Mesothelial cell of epicardium (in vitro differentiated cells): ENCODE data around the gene CNOT6. TPM values are rescaled to one million over a fixed set of nuclear protein-coding genes. Genes with fewer than 3 reads are reported as not detected.

ENCODE experiments used
- DNase-seq, 2 experiments: peaks; one replicate each; pipeline ENCODE4 v3.0.0; 2021; ENCODE audit warnings: low spot score in 2 of 2; ENCODE audit not compliant: unreplicated experiment in 2 of 2
- H3K27ac Mint-ChIP-seq: 2 replicates; pipeline ENCODE4 v1.8.0; 2021; ENCODE audit warnings: mixed read lengths
- H3K27me3 Mint-ChIP-seq: 2 replicates; pipeline ENCODE4 v1.8.0; 2021; ENCODE audit warnings: low read depth, mixed read lengths
- H3K36me3 Mint-ChIP-seq: 2 replicates; pipeline ENCODE4 v1.8.0; 2021; ENCODE audit warnings: mixed read lengths
- H3K4me1 Mint-ChIP-seq: 2 replicates; pipeline ENCODE4 v1.8.0; 2021; ENCODE audit warnings: mixed read lengths
- H3K4me3 Mint-ChIP-seq: 2 replicates; pipeline ENCODE4 v1.8.0; 2021; ENCODE audit warnings: mild to moderate bottlenecking, moderate library complexity, mixed read lengths
- H3K9me3 Mint-ChIP-seq: 2 replicates; pipeline ENCODE4 v1.8.0; 2021; ENCODE audit warnings: mixed read lengths
- total RNA-seq: library from RNA; stranded (reverse); gene quantifications from 3 replicates; pipeline ENCODE4 v1.2.1, GENCODE V29; 2021
- TF ChIP-seq, protein P1 (sequence below): fragments of 200-600 bp; sonication (generic); IDR thresholded peaks from one replicate; pipeline ENCODE4 v1.5.0; 2021; ENCODE audit warnings: antibody characterized with exemption; ENCODE audit not compliant: unreplicated experiment

Gene CNOT6
- total RNA-seq, 1 donor from 2014 or later: 53.7 TPM

DNA sequence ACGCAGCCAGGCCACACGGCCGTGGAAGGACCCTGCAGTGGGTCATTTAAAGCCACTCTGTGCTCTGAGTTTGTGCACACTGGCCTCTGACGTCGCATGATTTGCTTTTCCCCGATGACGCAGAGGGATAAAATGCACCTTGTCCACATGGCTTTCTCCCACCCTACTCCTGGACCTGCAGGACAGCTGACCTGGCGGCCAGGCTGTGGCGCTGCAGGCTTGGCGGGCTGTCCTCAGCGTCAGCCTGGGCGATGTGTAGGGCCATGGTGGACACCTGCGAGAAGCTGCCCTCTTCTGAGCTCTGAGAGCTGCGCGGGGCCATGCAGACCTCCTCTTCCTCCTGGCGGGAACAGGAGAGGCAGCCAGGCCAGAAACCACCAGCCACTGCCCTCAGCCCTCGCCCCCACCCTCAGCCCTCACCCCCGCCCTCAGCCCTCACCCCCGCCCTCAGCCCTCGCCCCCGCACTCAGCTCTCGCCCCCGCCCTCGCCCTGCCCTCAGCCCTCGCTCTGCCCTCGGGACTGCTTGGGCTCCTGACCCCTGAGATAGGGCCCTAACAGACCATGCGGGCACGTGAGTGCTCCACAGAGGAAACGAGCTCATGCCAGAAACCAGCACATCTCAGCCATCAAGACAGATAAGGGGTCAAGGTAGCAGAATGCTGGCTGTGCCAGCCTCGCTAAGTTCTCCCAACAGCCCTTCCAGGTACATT lies 117.1 kb downstream of the CNOT6 start:
- no peak overlapping the region for H3K27ac Mint-ChIP-seq
- DNase-seq: no peak

DNA sequence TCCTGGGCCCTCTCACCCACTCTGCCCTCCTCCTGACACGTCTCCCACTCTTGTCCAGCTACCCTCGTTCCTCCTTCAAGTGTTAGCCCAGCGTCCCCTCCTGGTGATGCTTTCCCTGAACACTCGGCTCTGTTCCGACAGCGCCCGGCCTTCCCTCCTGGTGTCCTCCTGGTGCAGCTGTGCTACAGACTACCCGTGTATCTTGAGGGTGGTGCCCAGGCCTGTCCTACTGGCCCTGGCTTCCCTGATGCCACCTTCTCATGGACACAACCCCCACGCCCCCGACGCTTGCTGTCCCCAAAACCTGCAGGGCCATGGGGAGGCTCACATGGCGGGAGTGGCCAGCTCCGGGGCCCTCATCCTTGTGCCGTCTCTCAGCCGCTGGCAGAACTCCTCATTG lies 118.5 kb downstream of the CNOT6 start:
- Mint-ChIP-seq H3K4me1 (peaks cover 11% of the 10 kb centered on the region), H3K36me3 (no peaks in the 10 kb centered on the region), H3K27me3 (peaks cover 8% of the 10 kb centered on the region), H3K9me3 (no peaks in the 10 kb centered on the region), H3K4me3 (no peak overlapping the region), H3K27ac (no peak overlapping the region)
- TF ChIP-seq, protein P1, sequence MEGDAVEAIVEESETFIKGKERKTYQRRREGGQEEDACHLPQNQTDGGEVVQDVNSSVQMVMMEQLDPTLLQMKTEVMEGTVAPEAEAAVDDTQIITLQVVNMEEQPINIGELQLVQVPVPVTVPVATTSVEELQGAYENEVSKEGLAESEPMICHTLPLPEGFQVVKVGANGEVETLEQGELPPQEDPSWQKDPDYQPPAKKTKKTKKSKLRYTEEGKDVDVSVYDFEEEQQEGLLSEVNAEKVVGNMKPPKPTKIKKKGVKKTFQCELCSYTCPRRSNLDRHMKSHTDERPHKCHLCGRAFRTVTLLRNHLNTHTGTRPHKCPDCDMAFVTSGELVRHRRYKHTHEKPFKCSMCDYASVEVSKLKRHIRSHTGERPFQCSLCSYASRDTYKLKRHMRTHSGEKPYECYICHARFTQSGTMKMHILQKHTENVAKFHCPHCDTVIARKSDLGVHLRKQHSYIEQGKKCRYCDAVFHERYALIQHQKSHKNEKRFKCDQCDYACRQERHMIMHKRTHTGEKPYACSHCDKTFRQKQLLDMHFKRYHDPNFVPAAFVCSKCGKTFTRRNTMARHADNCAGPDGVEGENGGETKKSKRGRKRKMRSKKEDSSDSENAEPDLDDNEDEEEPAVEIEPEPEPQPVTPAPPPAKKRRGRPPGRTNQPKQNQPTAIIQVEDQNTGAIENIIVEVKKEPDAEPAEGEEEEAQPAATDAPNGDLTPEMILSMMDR: no peak
- DNase-seq: no peak

More for the DNA sequence above, 117.1 kb downstream of the CNOT6 start:
- Mint-ChIP-seq H3K9me3 (no peaks in the 10 kb centered on the region), H3K4me3 (no peak overlapping the region), H3K4me1 (peaks cover 12% of the 10 kb centered on the region), H3K27me3 (peaks cover 2% of the 10 kb centered on the region), H3K36me3 (no peaks in the 10 kb centered on the region)
- TF ChIP-seq, protein P1: no peak

DNA sequence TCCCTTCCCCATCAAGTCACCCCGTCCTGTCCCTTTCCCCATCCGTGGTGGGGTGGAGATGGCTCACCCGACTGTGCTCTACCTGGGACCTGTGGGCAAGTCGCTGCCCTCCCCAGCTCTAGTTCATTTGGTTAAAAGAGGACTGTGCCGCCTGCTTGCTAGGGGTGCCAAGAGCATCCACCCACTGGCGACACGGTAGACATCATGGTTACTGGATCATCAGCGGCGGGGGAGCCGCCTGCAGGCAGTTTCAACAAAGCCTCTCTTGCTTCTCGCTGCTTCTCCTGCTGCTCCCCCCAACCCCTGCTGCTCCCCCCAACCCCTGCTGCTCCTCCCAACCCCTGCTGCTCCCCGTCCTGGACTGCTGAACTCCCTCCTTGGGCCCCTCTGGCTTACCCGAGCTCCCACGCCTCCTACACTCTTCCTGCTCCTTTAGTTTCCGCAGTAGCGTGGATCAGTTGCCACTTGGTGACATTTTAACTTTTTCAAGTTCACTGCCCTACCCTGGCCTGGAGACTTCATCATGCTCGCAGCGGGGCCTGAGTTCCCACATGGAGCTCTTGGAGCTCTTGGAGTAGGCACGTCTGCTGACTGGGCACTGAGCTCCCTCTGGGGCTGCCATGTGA lies 119.1 kb downstream of the CNOT6 start:
- TF ChIP-seq, protein P1: no peak
- H3K4me1 Mint-ChIP-seq: peaks cover 5% of the 10 kb centered on the region
- DNase-seq: no peak

GRCh38 chr5:180613814-180614188 lies 119.6 kb downstream of the CNOT6 start:
- DNase-seq: no peak
- TF ChIP-seq, protein P1: no peak
- Mint-ChIP-seq H3K27me3 (peaks cover 14% of the 10 kb centered on the region), H3K4me1 (peaks cover 5% of the 10 kb centered on the region), H3K27ac (no peak overlapping the region), H3K36me3 (no peaks in the 10 kb centered on the region), H3K4me3 (no peak overlapping the region), H3K9me3 (no peaks in the 10 kb centered on the region)

More for the DNA sequence above, 119.1 kb downstream of the CNOT6 start:
- H3K36me3 Mint-ChIP-seq: no peaks in the 10 kb centered on the region
- no peak overlapping the region for H3K27ac Mint-ChIP-seq
- no peaks in the 10 kb centered on the region for H3K9me3 Mint-ChIP-seq
- H3K4me3 Mint-ChIP-seq: no peak overlapping the region
- H3K27me3 Mint-ChIP-seq: peaks cover 10% of the 10 kb centered on the region

DNA sequence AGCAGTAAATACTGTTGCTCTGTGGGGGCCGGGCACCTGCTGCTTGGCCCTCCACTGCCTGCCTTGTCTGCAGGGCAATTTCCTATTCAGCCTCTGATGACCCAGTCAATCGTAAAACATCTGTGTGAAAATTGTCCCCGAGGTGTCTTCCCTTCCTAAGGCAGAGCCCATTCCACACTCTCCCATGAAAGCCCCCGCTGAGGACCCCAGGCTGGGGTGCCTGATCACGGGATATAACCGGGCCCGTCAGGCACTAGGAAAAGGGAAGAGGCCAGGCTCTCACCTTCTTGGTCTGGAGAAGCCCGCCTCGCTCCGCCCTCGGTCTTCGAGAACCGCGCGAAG lies 124.3 kb downstream of the CNOT6 start:
- H3K4me1 Mint-ChIP-seq: peaks cover 5% of the 10 kb centered on the region
- TF ChIP-seq, protein P1: no peak
- no peak overlapping the region for H3K27ac Mint-ChIP-seq
- peaks cover 35% of the 10 kb centered on the region for H3K27me3 Mint-ChIP-seq
- H3K4me3 Mint-ChIP-seq: peak overlapping the region; percentile 61
- no peaks in the 10 kb centered on the region for H3K9me3 Mint-ChIP-seq
- H3K36me3 Mint-ChIP-seq: no peaks in the 10 kb centered on the region
- no peak for DNase-seq
